ENCODE measurements around the gene PROSER2. TPM values are rescaled to one million over a fixed set of nuclear protein-coding genes. Genes with fewer than 3 reads are reported as not detected.
"Not testable (repeated sequence)": the region's sequence is repeated elsewhere in the genome, so short reads cannot be mapped to it uniquely, and the experiment has no call there.

PROSER2 gene
- total RNA-seq, 4 donors from 2014 or later, result 2.3 to 10.7 (median 3.7) TPM

GRCh38 chr10:11887381-11888227, 64.4 kb downstream of the PROSER2 start:
- H3K27ac ChIP-seq, result no peak overlapping the region
- TF ChIP-seq CTCF (IDR thresholded peaks at IDR 0.05) (no peak), POLR2A (IDR thresholded peaks at IDR 0.05) (no peak)
- no peaks in the 10 kb centered on the region for H3K27me3 ChIP-seq
- no peaks in the 10 kb centered on the region for H3K4me1 ChIP-seq
- H3K4me3 ChIP-seq, result no peak overlapping the region
- H3K36me3 ChIP-seq, result no peaks in the 10 kb centered on the region
- H3K9me3 ChIP-seq, result no peaks in the 10 kb centered on the region
- DNase-seq, result no peak

- not testable (repeated sequence) for H3K4me3 ChIP-seq, H3K27ac ChIP-seq, H3K36me3 ChIP-seq, H3K27me3 ChIP-seq, H3K4me1 ChIP-seq, H3K9me3 ChIP-seq, DNase-seq
Measured at GRCh38 chr10:11889263-11889662, 66.1 kb downstream of the PROSER2 start.

- TF ChIP-seq CTCF (IDR thresholded peaks at IDR 0.05) (no peak), POLR2A (IDR thresholded peaks at IDR 0.05) (no peak)
- Histone ChIP-seq H3K4me3 (no peak overlapping the region), H3K4me1 (no peaks in the 10 kb centered on the region), H3K27ac (no peak overlapping the region), H3K9me3 (no peaks in the 10 kb centered on the region), H3K27me3 (no peaks in the 10 kb centered on the region), H3K36me3 (no peaks in the 10 kb centered on the region)
- DNase-seq, result no peak
Measured at GRCh38 chr10:11891776-11892486, 68.8 kb downstream of the PROSER2 start.

- no peaks in the 10 kb centered on the region for H3K9me3 ChIP-seq
- no peaks in the 10 kb centered on the region for H3K27me3 ChIP-seq
- no peak for DNase-seq
- H3K27ac ChIP-seq, result no peak overlapping the region
- no peak overlapping the region for H3K4me3 ChIP-seq
- no peaks in the 10 kb centered on the region for H3K36me3 ChIP-seq
- H3K4me1 ChIP-seq, result no peaks in the 10 kb centered on the region
- TF ChIP-seq POLR2A (IDR thresholded peaks at IDR 0.05), result no peak
- no peak for TF ChIP-seq CTCF (IDR thresholded peaks at IDR 0.05)
Measured at GRCh38 chr10:11893749-11894278, 70.7 kb downstream of the PROSER2 start.

- Histone ChIP-seq H3K4me3 (no peak overlapping the region), H3K4me1 (no peaks in the 10 kb centered on the region), H3K36me3 (no peaks in the 10 kb centered on the region), H3K9me3 (no peaks in the 10 kb centered on the region), H3K27me3 (no peaks in the 10 kb centered on the region), H3K27ac (no peak overlapping the region)
- DNase-seq, result no peak
- TF ChIP-seq POLR2A (IDR thresholded peaks at IDR 0.05) (no peak), CTCF (IDR thresholded peaks at IDR 0.05) (no peak)
Measured at GRCh38 chr10:11894381-11895107, 71.4 kb downstream of the PROSER2 start.

Measured in Peyer's patch (tissue), 4 donors.